Esophagus squamous epithelium (tissue), 5 donors: Measurements from ENCODE around the gene PRPS2. TPM values are rescaled to one million over a fixed set of nuclear protein-coding genes. Genes with fewer than 3 reads are reported as not detected.

Source experiments
- DNase-seq: peaks from one replicate; lab custom pipeline; 2025; lab: John Stamatoyannopoulos, UW
- H3K27ac ChIP-seq, 4 donors: fragments of 200-600 bp; sonication (generic); one replicate each; pipeline ENCODE4 v1.5.1; 2016 to 2019; ENCODE audit warnings: mild to moderate bottlenecking in 1 of 4
- H3K27me3 ChIP-seq, 4 donors: fragments of 200-600 bp; sonication (generic); 1 replicate in 3 of 4; 2 replicates in 1 of 4; pipeline versions ENCODE4 v1.5.1 to v1.6.0; 2017 to 2021; ENCODE audit warnings: antibody characterized with exemption in 1 of 4
- H3K36me3 ChIP-seq, 3 donors: fragments of 200-600 bp; sonication (generic); one replicate each; pipeline ENCODE4 v1.5.1; 2016 to 2019
- H3K4me1 ChIP-seq, 3 donors: fragments of 200-600 bp; sonication (generic); one replicate each; pipeline ENCODE4 v1.5.1; 2017 to 2019
- H3K4me3 ChIP-seq, 4 donors: fragments of 200-600 bp; sonication (generic); 1 replicate in 3 of 4; 2 replicates in 1 of 4; pipeline ENCODE4 v1.5.1; 2016 to 2019; ENCODE audit warnings: mild to moderate bottlenecking in 2 of 4, moderate library complexity in 1 of 4
- H3K9me3 ChIP-seq, 3 donors: fragments of 200-600 bp; sonication (generic); one replicate each; pipeline ENCODE4 v1.5.1; 2016 to 2019
- CTCF ChIP-seq, 6 experiments: fragments of 450-650 bp in 4 of 6; fragments of 200-600 bp in 2 of 6; sonication (generic) in 2 of 6; IDR thresholded peaks; one replicate each; pipeline ENCODE4 v1.5.1; 2016 to 2019; ENCODE audit warnings: antibody characterized with exemption in 6 of 6, mild to moderate bottlenecking in 4 of 6, moderate library complexity in 4 of 6
- POLR2A ChIP-seq, 4 donors: fragments of 450-650 bp; IDR thresholded peaks; one replicate each; pipeline ENCODE4 v1.6.1; 2017; ENCODE audit warnings: antibody characterized with exemption in 4 of 4, mild to moderate bottlenecking in 4 of 4, moderate library complexity in 3 of 4
- WGBS, 2 donors: methylation state at CpG; one replicate each; pipeline ENCODE4 v1.1.5; 2018; 5-methylcytosine and 5-hydroxymethylcytosine counted together
- intact Hi-C: fragments of 100-400 bp; cut with DNase I; formaldehyde crosslinking; loops from one replicate; pipeline ENCODE4 v1.15.0; 2022
- total RNA-seq, 4 donors: library from RNA; depleted of rRNA; stranded (reverse); fragments of >200 nt; gene quantifications; one replicate each; pipeline ENCODE4 v1.1.0, GENCODE V29; 2016
- donor health status: DM: yes; HTN: yes; CAD: no.

The PRPS2 gene
- total RNA-seq, 4 donors from 2014 or later, result 19.4 to 43.2 (median 25.3) TPM

GRCh38 chrX:12868747-12869146, 77.5 kb downstream of the PRPS2 start:
- 71 to 84% methylated on average over 4 of the region's 4 CpGs for WGBS, 2 donors
- Histone ChIP-seq H3K36me3 (no peaks in the 10 kb centered on the region), H3K27ac (no peak overlapping the region), H3K4me3 (no peak overlapping the region), H3K9me3 (peaks cover 0 to 3% (median 0%) of the 10 kb centered on the region in 3 donors), H3K4me1 (no peaks in the 10 kb centered on the region), H3K27me3 (no peaks in the 10 kb centered on the region)
- no peak for TF ChIP-seq POLR2A (IDR thresholded peaks at IDR 0.05)
- no peak for TF ChIP-seq CTCF (IDR thresholded peaks at IDR 0.05)
- DNase-seq, result no peak
- intact Hi-C loops, result no loop called here

- TF ChIP-seq POLR2A (IDR thresholded peaks at IDR 0.05), result no peak
- no peak for TF ChIP-seq CTCF (IDR thresholded peaks at IDR 0.05)
- intact Hi-C loops, result no loop called here
- WGBS, 2 donors, result 68 to 76% methylated on average over 5 to 6 of the region's 6 CpGs
- H3K4me1 ChIP-seq, result no peaks in the 10 kb centered on the region
- H3K27me3 ChIP-seq, result no peaks in the 10 kb centered on the region
- no peak for DNase-seq
- no peak overlapping the region for H3K4me3 ChIP-seq
- no peak overlapping the region for H3K27ac ChIP-seq
- H3K9me3 ChIP-seq, result no peaks in the 10 kb centered on the region
- no peaks in the 10 kb centered on the region for H3K36me3 ChIP-seq
These were observed 80.0 kb downstream of the PRPS2 start for GRCh38 chrX:12871257-12871656.

GRCh38 chrX:12872741-12873140, 81.5 kb downstream of the PRPS2 start:
- Histone ChIP-seq H3K4me3 (no peak overlapping the region), H3K27ac (no peak overlapping the region), H3K27me3 (no peaks in the 10 kb centered on the region), H3K36me3 (no peaks in the 10 kb centered on the region), H3K4me1 (no peaks in the 10 kb centered on the region), H3K9me3 (no peaks in the 10 kb centered on the region)
- intact Hi-C loops, result no loop called here
- TF ChIP-seq POLR2A (IDR thresholded peaks at IDR 0.05) (no peak), CTCF (IDR thresholded peaks at IDR 0.05) (no peak)
- no peak for DNase-seq
- 89% methylated on average over 3 to 4 of the region's 4 CpGs for WGBS, 2 donors

Other genes with a start within 250 kb of the PRPS2 start
- gene TLR7, start 75.7 kb downstream of the PRPS2 start, total RNA-seq, result 1 to 10 TPM in 1 of 4 donors, under 1 TPM in 2, not detected in 1; 0.49 to 1.8 (median 0.95) TPM
- gene TLR8, start 115.2 kb downstream of the PRPS2 start, total RNA-seq, result 1 to 10 TPM in 2 of 4 donors, under 1 TPM in 1, not detected in 1; 0.22 to 3.1 (median 1.9) TPM
- gene TMSB4X, start 183.7 kb downstream of the PRPS2 start, total RNA-seq, result 1,000 to 10,000 TPM in 2 of 4 donors, 100 to 1,000 TPM in 2; 435 to 1,751 (median 1,260) TPM